Lung (tissue), 12 donors: Measurements from ENCODE around the gene SLC19A1. TPM values are rescaled to one million over a fixed set of nuclear protein-coding genes. Genes with fewer than 3 reads are reported as not detected.
"Not testable (repeated sequence)": the region's sequence is repeated elsewhere in the genome, so short reads cannot be mapped to it uniquely, and the experiment has no call there.

ENCODE experiments used
- ATAC-seq: fragments of 200-7000 bp; cut with Tn5 transposase; one replicate; pipeline ENCODE4 v1.9.1; 2020; ENCODE audit warnings: moderate number of reproducible peaks; ENCODE audit not compliant: insufficient read depth, low FRiP score
- DNase-seq, 3 donors: peaks; one replicate each; pipeline ENCODE4 v3.0.0-alpha.2; 2013 to 2017
- H3K27ac ChIP-seq, 2 donors: one replicate each; pipeline ENCODE4 v1.5.1; 2013; ENCODE audit warnings: mild to moderate bottlenecking in 2 of 2, moderate library complexity in 2 of 2, control low read depth in 1 of 2, inconsistent platforms in 1 of 2, low read depth in 1 of 2, low read length in 1 of 2
- H3K27me3 ChIP-seq, 3 donors: one replicate each; pipeline ENCODE4 v1.5.1; 2013; ENCODE audit warnings: low read length in 2 of 3; ENCODE audit not compliant: control insufficient read depth in 3 of 3, insufficient read depth in 3 of 3
- H3K36me3 ChIP-seq, 4 donors: one replicate each; pipeline ENCODE4 v1.5.1; 2013; ENCODE audit warnings: low read length in 4 of 4, mild to moderate bottlenecking in 1 of 4, moderate library complexity in 1 of 4; ENCODE audit not compliant: control insufficient read depth in 4 of 4, insufficient read depth in 4 of 4
- H3K4me1 ChIP-seq, 5 donors: one replicate each; pipeline ENCODE4 v1.5.1; 2013; ENCODE audit warnings: low read length in 5 of 5, mild to moderate bottlenecking in 2 of 5, moderate library complexity in 1 of 5; ENCODE audit not compliant: control insufficient read depth in 5 of 5, insufficient read depth in 5 of 5
- H3K4me3 ChIP-seq: one replicate; pipeline ENCODE4 v1.5.1; 2013; ENCODE audit warnings: mild to moderate bottlenecking, control low read depth, moderate library complexity
- H3K9ac ChIP-seq, 2 donors: one replicate each; pipeline ENCODE4 v1.5.1; 2013; ENCODE audit warnings: low read length in 2 of 2, control low read depth in 1 of 2; ENCODE audit not compliant: insufficient read depth in 1 of 2
- H3K9me3 ChIP-seq, 4 donors: one replicate each; pipeline ENCODE4 v1.5.1; 2013; ENCODE audit warnings: low read length in 3 of 4, mild to moderate bottlenecking in 1 of 4, moderate library complexity in 1 of 4; ENCODE audit not compliant: control insufficient read depth in 4 of 4, insufficient read depth in 3 of 4
- CTCF ChIP-seq: IDR thresholded peaks from 2 replicates; pipeline ENCODE4 v1.5.1; 2012; ENCODE audit warnings: mild to moderate bottlenecking; ENCODE audit errors: control extremely low read depth, extremely low read depth
- WGBS, 2 donors: extraction: QIAGEN DNeasy Blood & Tissue Kit; methylation state at CpG; one replicate each; pipeline ENCODE4 v1.1.7; 2013; 5-methylcytosine and 5-hydroxymethylcytosine counted together
- polyA plus RNA-seq, 2 donors: library from polyadenylated mRNA; stranded (reverse); fragments of 200-250 nt; gene quantifications; one replicate each; pipeline ENCODE4 v1.2.1, GENCODE V29; 2013
- total RNA-seq, 2 donors: library from RNA; depleted of rRNA in 1 of 2; stranded (reverse); fragments of >200 nt in 1 of 2; gene quantifications; one replicate each; pipeline ENCODE4 v1.2.1, GENCODE V29; 2014 to 2021
- donor health status: control.
- donor health status: control.
- donor health status: Bipolar disorder and iron deficiency.
- donor health status: healthy.
- donor health status: DM: yes; HTN: yes; CAD: no.

Gene SLC19A1
- total and polyA plus RNA-seq, 4 donors, result 23.8 to 42.0 (median 26.2) TPM

- Histone ChIP-seq H3K4me1 (no peaks in the 10 kb centered on the region), H3K9ac (no peak overlapping the region), H3K4me3 (no peak overlapping the region), H3K36me3 (peaks cover 0 to 19% (median 0%) of the 10 kb centered on the region in 4 donors), H3K27me3 (no peaks in the 10 kb centered on the region), H3K27ac (no peak overlapping the region), H3K9me3 (no peaks in the 10 kb centered on the region)
- WGBS, 2 donors, result 81 to 92% methylated on average over 33 of the region's 33 CpGs
- ATAC-seq (no peak), DNase-seq (no peak)
- no peak for TF ChIP-seq CTCF
Measured at GRCh38 chr21:45505416-45506021, 36.7 kb downstream of the SLC19A1 start.

GRCh38 chr21:45504516-45505415, 37.5 kb downstream of the SLC19A1 start:
- Histone ChIP-seq H3K9me3 (no peaks in the 10 kb centered on the region), H3K9ac (no peak overlapping the region), H3K4me3 (no peak overlapping the region), H3K4me1 (no peaks in the 10 kb centered on the region), H3K27ac (no peak overlapping the region), H3K27me3 (no peaks in the 10 kb centered on the region), H3K36me3 (peaks cover 0 to 14% (median 0%) of the 10 kb centered on the region in 4 donors)
- TF ChIP-seq CTCF, result no peak
- DNase-seq, result no peak
- no peak for ATAC-seq
- 86 to 87% methylated on average over 40 to 41 of the region's 41 CpGs for WGBS, 2 donors

- Histone ChIP-seq H3K4me1 (no peaks in the 10 kb centered on the region), H3K9ac (no peak overlapping the region), H3K4me3 (no peak overlapping the region), H3K27me3 (no peaks in the 10 kb centered on the region), H3K36me3 (peaks cover 0 to 10% (median 0%) of the 10 kb centered on the region in 4 donors), H3K27ac (no peak overlapping the region), H3K9me3 (no peaks in the 10 kb centered on the region)
- TF ChIP-seq CTCF, result no peak
- ATAC-seq (no peak), DNase-seq (no peak)
- WGBS, 2 donors, result 89 to 91% methylated on average over 22 of the region's 22 CpGs
Measured at GRCh38 chr21:45504021-45504515, 38.2 kb downstream of the SLC19A1 start.

- not testable (repeated sequence) for H3K4me3 ChIP-seq, H3K27me3 ChIP-seq, DNase-seq, H3K4me1 ChIP-seq, H3K9ac ChIP-seq, ATAC-seq, H3K27ac ChIP-seq, H3K9me3 ChIP-seq
- 62 to 91% methylated on average over 3 of the region's 4 CpGs for WGBS, 2 donors
- peaks cover 0 to 14% (median 0%) of the 10 kb centered on the region in 4 donors for H3K36me3 ChIP-seq
Measured at GRCh38 chr21:45503226-45503625, 39.0 kb downstream of the SLC19A1 start.
